GM12892 (cell line): ENCODE results near the gene COPS8.

Source experiments
- POLR2A ChIP-seq: IDR thresholded peaks from 2 replicates; pipeline ENCODE4 v1.6.1; 2011; ENCODE audit warnings: low read depth, low read length, control low read depth
- POLR2AphosphoS5 ChIP-seq: IDR thresholded peaks from 2 replicates; pipeline ENCODE4 v1.6.1; 2011; ENCODE audit warnings: low read depth, low read length, control low read depth
- TAF1 ChIP-seq: IDR thresholded peaks from 2 replicates; pipeline ENCODE4 v1.6.1; 2011; ENCODE audit warnings: low read depth, mild to moderate bottlenecking, control low read depth, low read length, borderline replicate concordance

DNA sequence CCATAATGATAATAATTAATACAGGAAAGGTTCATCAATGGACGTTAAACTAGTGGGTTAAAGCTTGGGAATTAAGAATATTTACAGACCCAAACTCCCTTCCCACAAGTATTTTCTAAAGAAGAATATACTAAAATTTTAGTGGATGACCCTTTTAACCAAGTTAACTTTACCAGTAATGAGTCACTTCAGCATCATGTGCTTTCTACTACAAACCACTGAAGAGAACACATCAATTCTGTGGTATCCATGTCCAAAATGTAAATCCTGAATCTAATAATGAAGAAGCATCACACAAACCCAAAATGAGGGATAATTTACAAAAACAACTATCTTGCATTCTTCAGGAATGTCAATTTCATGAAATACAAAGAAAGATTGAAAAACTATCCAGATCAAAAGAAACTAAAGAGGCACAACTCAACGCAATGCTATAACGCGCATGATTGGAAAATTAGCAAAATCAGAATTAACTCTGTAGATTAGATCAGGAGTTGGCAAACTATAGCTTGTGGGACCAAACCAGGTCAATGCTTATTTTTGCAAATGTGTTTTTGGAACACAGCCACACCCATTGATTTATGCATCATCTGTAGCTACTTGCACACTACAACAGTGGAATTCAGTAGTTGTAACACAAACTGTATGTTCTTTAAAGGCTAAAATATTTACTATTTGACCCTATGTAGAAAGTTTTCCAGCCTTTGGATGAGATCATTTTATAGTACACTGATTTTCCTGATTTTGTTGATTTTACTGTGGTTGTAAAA lies 27.5 kb downstream of the COPS8 start:
- TF ChIP-seq POLR2A, result no peak
- TF ChIP-seq POLR2AphosphoS5, result no peak
- TF ChIP-seq TAF1, result no peak
